Coronary artery (tissue), 2 donors: ENCODE data around the gene HUNK.

ENCODE experiments used
- DNase-seq: peaks from one replicate; pipeline ENCODE4 v3.0.0-alpha.2; 2017; ENCODE audit warnings: low spot score
- H3K27ac ChIP-seq, 2 donors: fragments of 200-600 bp; sonication (generic); one replicate each; pipeline ENCODE4 v1.5.1; 2016 to 2019
- H3K4me3 ChIP-seq: fragments of 200-600 bp; sonication (generic); 2 replicates; pipeline ENCODE4 v1.5.1; 2016; ENCODE audit warnings: mild to moderate bottlenecking, moderate library complexity
- TF ChIP-seq, protein P1 (sequence below): fragments of 200-600 bp; sonication (generic); IDR thresholded peaks from one replicate; pipeline ENCODE4 v1.5.1; 2019; ENCODE audit warnings: antibody characterized with exemption

Gene HUNK

DNA sequence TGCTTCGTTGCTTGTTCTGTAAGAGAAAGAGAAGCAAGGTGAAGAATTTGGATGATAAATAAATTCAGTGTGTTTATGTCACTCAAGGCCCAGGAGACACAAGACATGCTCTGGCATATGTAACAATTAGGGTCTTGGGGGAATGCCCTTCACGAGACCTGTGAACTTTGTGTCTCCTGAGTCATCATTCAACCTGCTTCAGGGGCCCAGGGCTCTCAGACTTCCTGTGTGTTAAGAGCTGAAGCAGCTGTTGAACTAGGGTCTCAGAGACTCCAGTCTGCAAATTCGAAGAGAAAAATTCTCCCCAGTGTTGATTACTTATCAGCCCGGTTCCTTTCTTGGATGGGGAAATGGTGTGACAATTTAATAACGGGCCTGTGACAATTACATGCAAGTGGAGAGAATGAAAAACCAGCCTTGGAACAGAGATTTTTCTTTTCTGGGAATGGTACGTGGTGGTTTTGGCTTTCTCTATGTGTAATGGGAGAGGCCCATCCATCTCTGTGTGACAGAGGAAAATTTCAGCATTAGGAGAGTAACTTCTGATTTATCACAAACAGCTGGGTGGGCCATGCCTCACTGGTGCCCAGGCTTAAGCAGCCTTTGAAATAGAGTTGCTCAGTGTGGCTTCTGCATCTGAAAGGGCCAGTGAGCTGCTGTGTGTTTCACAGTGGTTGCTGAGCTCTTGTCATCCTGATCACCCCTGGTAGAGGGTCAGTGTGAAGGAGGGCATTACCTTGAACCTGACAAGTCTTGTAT lies 22.4 kb downstream of the HUNK start:
- no peak for DNase-seq
- TF ChIP-seq, protein P1, sequence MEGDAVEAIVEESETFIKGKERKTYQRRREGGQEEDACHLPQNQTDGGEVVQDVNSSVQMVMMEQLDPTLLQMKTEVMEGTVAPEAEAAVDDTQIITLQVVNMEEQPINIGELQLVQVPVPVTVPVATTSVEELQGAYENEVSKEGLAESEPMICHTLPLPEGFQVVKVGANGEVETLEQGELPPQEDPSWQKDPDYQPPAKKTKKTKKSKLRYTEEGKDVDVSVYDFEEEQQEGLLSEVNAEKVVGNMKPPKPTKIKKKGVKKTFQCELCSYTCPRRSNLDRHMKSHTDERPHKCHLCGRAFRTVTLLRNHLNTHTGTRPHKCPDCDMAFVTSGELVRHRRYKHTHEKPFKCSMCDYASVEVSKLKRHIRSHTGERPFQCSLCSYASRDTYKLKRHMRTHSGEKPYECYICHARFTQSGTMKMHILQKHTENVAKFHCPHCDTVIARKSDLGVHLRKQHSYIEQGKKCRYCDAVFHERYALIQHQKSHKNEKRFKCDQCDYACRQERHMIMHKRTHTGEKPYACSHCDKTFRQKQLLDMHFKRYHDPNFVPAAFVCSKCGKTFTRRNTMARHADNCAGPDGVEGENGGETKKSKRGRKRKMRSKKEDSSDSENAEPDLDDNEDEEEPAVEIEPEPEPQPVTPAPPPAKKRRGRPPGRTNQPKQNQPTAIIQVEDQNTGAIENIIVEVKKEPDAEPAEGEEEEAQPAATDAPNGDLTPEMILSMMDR, result no peak
- Histone ChIP-seq H3K27ac (no peak overlapping the region), H3K4me3 (no peak overlapping the region)

DNA sequence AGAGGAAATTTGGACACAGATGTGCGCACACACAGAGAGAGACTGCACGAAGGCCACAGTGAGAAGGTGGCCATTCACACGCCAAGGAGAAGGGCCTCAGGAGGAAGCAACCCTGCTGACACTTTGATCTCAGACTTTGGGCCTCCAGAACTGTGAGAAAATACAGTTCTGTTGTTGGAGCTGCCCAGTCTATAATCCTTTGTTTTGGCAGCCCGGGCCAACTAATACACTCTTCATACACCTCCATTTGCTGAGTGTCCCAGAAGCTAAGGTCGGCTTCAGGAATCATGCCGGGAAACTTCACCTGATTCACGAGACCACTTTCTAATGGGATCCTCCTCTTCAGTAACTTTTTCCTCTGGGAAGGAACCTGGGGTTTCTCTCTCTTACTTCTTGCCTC lies 23.2 kb downstream of the HUNK start:
- DNase-seq, result no peak
- TF ChIP-seq, protein P1, result no peak
- Histone ChIP-seq H3K27ac (no peak overlapping the region), H3K4me3 (no peak overlapping the region)

DNA sequence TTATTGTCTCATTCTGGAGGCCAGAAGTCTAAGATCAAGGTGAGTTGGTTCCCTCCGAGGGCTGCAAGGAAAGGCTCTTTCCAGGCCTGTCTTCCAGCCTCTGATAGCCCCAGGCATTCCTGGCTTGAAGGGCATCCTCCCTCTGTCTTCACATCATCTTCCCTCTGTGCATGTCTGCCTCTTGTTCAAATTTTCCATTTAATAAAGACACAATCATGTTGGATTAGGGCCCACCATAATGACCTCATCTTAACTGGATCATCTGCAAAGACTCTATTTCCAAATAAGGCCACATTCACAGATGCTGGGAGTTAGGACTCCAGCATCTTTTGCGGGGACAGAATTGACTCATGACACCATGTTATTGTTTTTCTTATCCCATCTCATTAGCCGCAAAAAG lies 24.5 kb downstream of the HUNK start:
- Histone ChIP-seq H3K4me3 (no peak overlapping the region), H3K27ac (no peak overlapping the region)
- DNase-seq, result no peak
- TF ChIP-seq, protein P1, result no peak

DNA sequence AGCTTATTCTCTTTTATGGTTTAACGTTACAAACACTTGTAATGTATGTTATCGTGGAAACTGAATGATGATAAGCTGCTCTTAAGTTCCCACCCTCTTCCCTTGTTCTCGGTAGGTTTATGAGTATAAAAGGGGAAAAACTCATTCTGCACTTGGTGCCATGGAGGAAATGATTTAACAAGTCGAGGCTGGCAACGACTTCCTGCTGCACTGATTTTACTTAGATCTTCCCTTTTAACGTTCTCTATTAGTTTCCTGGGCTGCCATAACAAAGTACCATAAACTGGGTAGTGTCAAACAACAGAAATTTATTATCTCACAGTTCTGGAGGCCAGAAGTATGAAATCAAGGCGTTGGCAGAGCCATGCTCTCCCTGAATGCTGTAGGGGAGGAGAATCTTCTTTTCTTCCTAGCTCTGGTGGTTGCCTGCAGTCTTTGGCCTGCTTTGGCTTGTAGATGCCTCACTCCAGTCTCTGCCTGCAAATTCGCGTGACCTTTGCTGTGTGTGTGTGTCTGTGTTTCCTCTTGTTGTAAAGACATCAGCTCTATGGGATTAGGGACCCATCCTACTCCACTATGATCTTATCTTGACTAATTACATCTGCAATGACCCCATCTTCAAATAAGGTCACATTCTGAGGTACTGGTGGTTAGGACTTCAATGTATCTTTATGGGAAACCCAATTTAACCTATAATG lies 26.3 kb downstream of the HUNK start:
- no peak overlapping the region for H3K4me3 ChIP-seq
- TF ChIP-seq, protein P1, result no peak
- DNase-seq, result no peak
- H3K27ac ChIP-seq, result no peak overlapping the region

DNA sequence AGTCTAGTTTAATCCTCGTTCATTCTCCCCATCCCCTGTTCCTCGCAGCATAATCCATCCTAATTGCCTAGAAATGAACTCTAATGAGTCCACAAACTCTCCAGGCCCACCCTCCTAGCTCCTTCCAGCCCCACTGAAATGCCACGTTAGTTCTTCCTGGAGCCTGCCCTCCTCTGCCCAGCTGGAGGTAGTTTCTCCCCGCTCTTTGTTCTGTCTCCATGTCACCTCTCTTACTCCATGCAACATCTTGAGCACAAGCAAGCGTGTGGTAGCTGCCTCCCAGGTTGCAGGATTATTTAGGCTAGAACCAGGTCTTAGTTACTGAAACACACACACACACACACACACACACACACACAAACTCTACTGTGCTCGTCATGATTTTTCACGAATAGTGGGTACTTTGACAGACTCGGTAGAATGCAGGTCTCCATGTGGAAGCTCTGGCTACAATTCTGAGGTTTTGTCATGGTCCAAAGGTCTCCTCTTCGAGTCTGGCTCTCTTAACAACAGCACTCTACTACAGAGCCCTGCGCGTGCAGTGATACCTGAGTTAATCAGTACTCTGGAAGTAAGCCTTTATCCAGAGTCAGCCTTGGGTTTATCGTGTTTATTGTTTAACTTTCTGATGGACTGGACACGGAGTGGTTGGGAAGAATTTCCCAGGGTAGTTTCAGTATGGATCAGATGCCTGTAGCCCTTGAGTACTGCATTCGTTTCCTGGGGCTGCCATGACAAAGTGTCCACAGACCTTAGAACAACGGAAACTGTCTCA lies 27.5 kb downstream of the HUNK start:
- TF ChIP-seq, protein P1, result no peak
- DNase-seq, result no peak
- no peak overlapping the region for H3K27ac ChIP-seq
- no peak overlapping the region for H3K4me3 ChIP-seq

DNA sequence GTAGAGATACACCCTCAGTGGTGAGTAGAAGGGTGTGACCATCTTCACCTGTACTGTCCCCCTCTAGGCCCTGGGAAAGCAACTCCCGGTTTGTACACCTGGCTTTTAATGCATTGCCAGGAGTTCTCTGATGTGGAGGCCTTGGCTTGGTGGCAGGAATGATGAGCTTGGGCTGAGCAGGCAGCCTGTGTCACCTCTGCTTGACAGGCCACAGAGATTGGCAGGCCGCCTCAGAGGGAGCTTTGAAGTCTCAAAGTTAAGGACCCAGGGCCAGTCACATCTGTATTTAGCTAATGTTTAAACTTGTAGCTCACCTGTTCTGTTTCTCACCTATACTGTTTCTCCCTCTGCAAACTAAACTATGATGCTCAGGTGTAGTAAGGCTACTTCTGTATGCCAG lies 28.5 kb downstream of the HUNK start:
- no peak overlapping the region for H3K4me3 ChIP-seq
- H3K27ac ChIP-seq, result no peak overlapping the region
- TF ChIP-seq, protein P1, result no peak
- DNase-seq, result no peak
